Activated B cell treated with CpG ODN at 0.5 μM for 24 hours (primary cell): ENCODE measurements around the gene SLC36A4. TPM values are rescaled to one million over a fixed set of nuclear protein-coding genes. Genes with fewer than 3 reads are reported as not detected.
A peak's percentile ranks its signal among the peaks of the same experiment; 100 is the strongest.

Experiments
- ATAC-seq: fragments of 200-7000 bp; cut with Tn5 transposase; one replicate; pipeline ENCODE4 v1.10.0; 2021; ENCODE audit warnings: low read depth, mild to moderate bottlenecking, moderate library complexity
- CTCF ChIA-PET: fragments of 350-600 bp; sonication (Branson Sonifier 250); formaldehyde crosslinking; loops from one replicate; lab custom pipeline; 2021; ENCODE audit warnings: antibody characterized with exemption; lab: Charles Lee
- POLR2A ChIA-PET: fragments of 350-600 bp; sonication (Branson Sonifier 250); formaldehyde crosslinking; loops from one replicate; lab custom pipeline; 2021; ENCODE audit warnings: antibody characterized with exemption; lab: Charles Lee
- DNase-seq: peaks from one replicate; pipeline ENCODE4 v3.0.0; 2022
- H3K27ac Mint-ChIP-seq: one replicate; pipeline ENCODE4 v1.8.0; 2020; ENCODE audit warnings: mixed read lengths
- H3K27me3 Mint-ChIP-seq: one replicate; pipeline ENCODE4 v1.8.0; 2021; ENCODE audit warnings: mixed read lengths
- H3K36me3 Mint-ChIP-seq: one replicate; pipeline ENCODE4 v1.8.0; 2021; ENCODE audit warnings: low read depth, mixed read lengths
- H3K4me1 Mint-ChIP-seq: one replicate; pipeline ENCODE4 v1.8.0; 2021; ENCODE audit warnings: mixed read lengths
- H3K4me3 Mint-ChIP-seq: one replicate; pipeline ENCODE4 v1.8.0; 2020; ENCODE audit warnings: mild to moderate bottlenecking, mixed read lengths
- H3K9me3 Mint-ChIP-seq: one replicate; pipeline ENCODE4 v1.8.0; 2020; ENCODE audit warnings: mixed read lengths
- intact Hi-C: fragments of 100-400 bp; cut with micrococcal nuclease; formaldehyde crosslinking; loops from one replicate; pipeline ENCODE4 v1.15.1; 2024
- total RNA-seq: library from RNA; stranded (reverse); gene quantifications from 2 replicates; pipeline ENCODE4 v1.2.3, GENCODE V29; 2022
- TF ChIP-seq, protein P1 (sequence below): fragments of 200-600 bp; IDR thresholded peaks from one replicate; pipeline ENCODE4 v1.8.0; 2022; ENCODE audit warnings: antibody characterized with exemption, mild to moderate bottlenecking

Gene SLC36A4
- total RNA-seq, 1 donor from 2014 or later = 17.0 TPM

DNA sequence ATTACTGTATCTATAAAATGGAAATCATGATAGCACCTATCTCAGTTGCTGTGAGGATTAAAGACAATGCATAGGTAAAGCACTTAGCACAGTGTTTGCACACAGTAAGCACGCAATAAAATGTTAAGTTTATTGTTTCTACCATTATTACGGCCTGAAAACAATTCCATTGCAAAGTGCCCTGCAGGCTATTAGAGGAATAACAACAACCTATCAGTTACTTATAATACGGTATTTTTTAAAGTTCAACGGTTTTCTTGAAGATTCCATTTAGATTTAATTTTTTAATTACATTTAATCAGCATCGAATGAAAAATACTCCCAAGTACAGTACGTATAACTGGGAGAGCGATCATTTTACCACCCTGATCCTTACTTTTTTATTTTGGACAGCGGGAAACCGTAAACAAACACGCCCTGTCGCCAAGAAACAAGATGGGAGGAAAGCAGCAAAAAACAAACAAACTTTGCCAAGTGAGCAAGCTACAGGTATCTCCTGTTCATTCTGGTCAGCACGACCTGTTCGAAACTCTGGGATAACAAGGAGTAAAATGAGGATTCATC lies 893 bp downstream of the SLC36A4 start:
- H3K4me3 Mint-ChIP-seq = peak overlapping the region; percentile 91
- no peaks in the 10 kb centered on the region for H3K9me3 Mint-ChIP-seq
- peaks cover 7% of the 10 kb centered on the region for H3K36me3 Mint-ChIP-seq
- TF ChIP-seq, protein P1, sequence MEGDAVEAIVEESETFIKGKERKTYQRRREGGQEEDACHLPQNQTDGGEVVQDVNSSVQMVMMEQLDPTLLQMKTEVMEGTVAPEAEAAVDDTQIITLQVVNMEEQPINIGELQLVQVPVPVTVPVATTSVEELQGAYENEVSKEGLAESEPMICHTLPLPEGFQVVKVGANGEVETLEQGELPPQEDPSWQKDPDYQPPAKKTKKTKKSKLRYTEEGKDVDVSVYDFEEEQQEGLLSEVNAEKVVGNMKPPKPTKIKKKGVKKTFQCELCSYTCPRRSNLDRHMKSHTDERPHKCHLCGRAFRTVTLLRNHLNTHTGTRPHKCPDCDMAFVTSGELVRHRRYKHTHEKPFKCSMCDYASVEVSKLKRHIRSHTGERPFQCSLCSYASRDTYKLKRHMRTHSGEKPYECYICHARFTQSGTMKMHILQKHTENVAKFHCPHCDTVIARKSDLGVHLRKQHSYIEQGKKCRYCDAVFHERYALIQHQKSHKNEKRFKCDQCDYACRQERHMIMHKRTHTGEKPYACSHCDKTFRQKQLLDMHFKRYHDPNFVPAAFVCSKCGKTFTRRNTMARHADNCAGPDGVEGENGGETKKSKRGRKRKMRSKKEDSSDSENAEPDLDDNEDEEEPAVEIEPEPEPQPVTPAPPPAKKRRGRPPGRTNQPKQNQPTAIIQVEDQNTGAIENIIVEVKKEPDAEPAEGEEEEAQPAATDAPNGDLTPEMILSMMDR = no peak
- POLR2A ChIA-PET = interaction anchor here (0.8 to 2.3 kb wide), 4 partner anchors 346 to 587 kb away, joined by 3 to 14 read pairs (median 4); partner anchors contain the start of genes C11orf54, CEP295, MED17 and TAF1D
- intact Hi-C loops = loop anchor here (1.0 to 5.0 kb wide), 6 partner anchors 464 to 1775 kb away; partner anchors contain the start of genes ANKRD49, C11orf54, CEP295 and CWC15
- DNase-seq = no peak
- CTCF ChIA-PET = no interaction called here
- ATAC-seq = no peak
- H3K27ac Mint-ChIP-seq = peak overlapping the region; percentile 93
- no peaks in the 10 kb centered on the region for H3K27me3 Mint-ChIP-seq
- peaks cover 15% of the 10 kb centered on the region for H3K4me1 Mint-ChIP-seq

DNA sequence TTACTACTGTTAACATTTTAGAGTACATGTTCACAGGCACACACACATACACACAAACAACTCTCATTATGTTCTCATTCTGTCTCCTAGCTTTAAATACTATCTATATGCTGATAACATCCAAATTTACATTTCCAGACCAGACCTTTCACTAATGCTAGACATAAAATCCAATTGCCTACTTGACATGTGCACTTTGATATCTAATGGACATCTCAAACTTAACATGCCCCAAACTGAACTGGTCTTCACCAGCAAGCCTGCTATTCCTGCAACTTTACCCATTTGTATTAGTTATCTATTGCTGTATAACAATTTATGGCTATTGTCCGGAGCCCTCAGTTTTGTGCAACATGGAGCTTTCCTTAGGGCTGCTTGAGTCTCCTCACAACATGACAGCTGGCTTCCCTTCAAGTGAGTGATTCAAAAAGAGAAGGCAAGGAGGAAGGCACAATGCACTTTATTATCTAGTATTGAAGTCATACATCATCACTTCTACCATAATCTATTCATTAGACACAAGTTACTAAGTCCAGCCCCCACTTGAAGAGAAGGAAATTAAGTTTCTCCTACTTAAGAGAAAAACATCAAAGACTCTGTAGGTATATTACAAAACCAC lies 3.0 kb downstream of the SLC36A4 start:
- ChIA-PET POLR2A (no interaction called here), CTCF (no interaction called here)
- TF ChIP-seq, protein P1 = no peak
- ATAC-seq (no peak), DNase-seq (no peak)
- Mint-ChIP-seq H3K27ac (no peak overlapping the region), H3K4me3 (no peak overlapping the region), H3K36me3 (peaks cover 11% of the 10 kb centered on the region), H3K4me1 (peaks cover 19% of the 10 kb centered on the region), H3K9me3 (no peaks in the 10 kb centered on the region), H3K27me3 (no peaks in the 10 kb centered on the region)
- intact Hi-C loops = loop anchor here (5.0 kb wide), 1 partner anchor 1778 kb away; the partner anchor contains the start of genes CWC15 and KDM4D

DNA sequence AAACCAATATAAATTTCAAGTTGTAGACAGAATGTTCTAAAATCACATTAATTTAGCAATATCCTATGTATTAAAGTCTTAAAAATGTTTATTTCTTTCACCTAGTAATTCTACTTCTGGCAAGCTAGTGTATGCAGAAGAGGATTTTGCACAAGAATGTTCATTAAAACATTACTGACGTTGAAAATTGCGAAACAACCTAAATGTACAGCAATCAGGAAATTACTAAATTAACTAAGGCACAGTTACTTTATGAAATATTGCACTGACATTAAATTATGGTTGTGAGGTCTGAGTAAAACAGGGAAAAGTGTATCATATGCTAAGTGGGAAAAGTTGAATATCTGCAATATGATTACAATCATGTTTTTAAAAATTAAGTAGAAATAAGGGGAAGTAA lies 4.1 kb downstream of the SLC36A4 start:
- H3K4me1 Mint-ChIP-seq = peaks cover 19% of the 10 kb centered on the region
- ATAC-seq (no peak), DNase-seq (no peak)
- H3K36me3 Mint-ChIP-seq = peaks cover 12% of the 10 kb centered on the region
- H3K27me3 Mint-ChIP-seq = no peaks in the 10 kb centered on the region
- ChIA-PET POLR2A (no interaction called here), CTCF (no interaction called here)
- no peaks in the 10 kb centered on the region for H3K9me3 Mint-ChIP-seq
- no peak overlapping the region for H3K4me3 Mint-ChIP-seq
- no peak overlapping the region for H3K27ac Mint-ChIP-seq
- intact Hi-C loops = no loop called here
- TF ChIP-seq, protein P1 = no peak

DNA sequence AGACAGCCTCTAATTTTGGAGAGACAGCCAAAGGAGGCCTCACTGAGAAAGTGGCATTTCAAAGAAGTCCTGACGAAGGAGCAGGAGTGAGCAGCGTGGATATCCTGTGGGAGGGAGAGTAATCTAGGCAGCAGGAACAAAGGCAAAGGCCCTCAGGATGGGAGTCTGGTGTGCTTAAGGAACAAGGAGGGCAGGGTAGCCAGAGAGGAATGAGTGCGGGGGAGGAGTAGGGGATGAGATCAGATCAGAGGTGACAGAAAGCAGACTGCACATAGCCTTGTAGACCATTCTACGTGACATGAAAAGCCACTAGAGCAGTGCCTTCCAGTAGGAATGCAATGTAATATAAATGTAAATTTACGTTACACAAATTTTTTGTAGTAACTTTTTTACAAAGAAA lies 5.6 kb downstream of the SLC36A4 start:
- ATAC-seq (no peak), DNase-seq (no peak)
- Mint-ChIP-seq H3K27me3 (no peaks in the 10 kb centered on the region), H3K4me3 (no peak overlapping the region), H3K36me3 (peaks cover 19% of the 10 kb centered on the region), H3K9me3 (peaks cover 9% of the 10 kb centered on the region), H3K4me1 (peaks cover 14% of the 10 kb centered on the region), H3K27ac (no peak overlapping the region)
- intact Hi-C loops = no loop called here
- ChIA-PET POLR2A (no interaction called here), CTCF (no interaction called here)
- TF ChIP-seq, protein P1 = no peak

DNA sequence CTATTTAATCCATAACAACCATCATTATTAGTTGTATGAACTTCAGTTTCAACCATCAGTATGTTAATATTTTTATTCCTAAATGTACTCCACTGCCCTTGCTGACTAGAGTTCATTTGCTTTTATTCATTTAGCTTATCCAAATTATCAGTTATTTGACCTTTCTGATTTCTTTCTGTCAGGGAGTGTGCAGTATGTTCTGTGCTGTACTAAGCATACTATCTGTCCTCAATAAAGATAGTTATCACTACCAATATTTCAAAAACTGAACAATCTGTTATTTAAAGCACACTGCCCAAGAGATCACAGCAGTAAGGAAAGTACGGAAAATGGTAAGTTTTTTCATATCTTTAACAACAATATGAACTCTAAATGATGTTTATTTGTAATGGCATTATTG lies 8.3 kb downstream of the SLC36A4 start:
- ChIA-PET CTCF (no interaction called here), POLR2A (no interaction called here)
- no peak overlapping the region for H3K27ac Mint-ChIP-seq
- H3K36me3 Mint-ChIP-seq = peaks cover 31% of the 10 kb centered on the region
- TF ChIP-seq, protein P1 = no peak
- DNase-seq = no peak
- H3K27me3 Mint-ChIP-seq = no peaks in the 10 kb centered on the region
- intact Hi-C loops = no loop called here
- peaks cover 3% of the 10 kb centered on the region for H3K4me1 Mint-ChIP-seq
- no peak for ATAC-seq
- H3K4me3 Mint-ChIP-seq = no peak overlapping the region
- peaks cover 9% of the 10 kb centered on the region for H3K9me3 Mint-ChIP-seq
